ENCODE data around the gene SNX33.
"Not testable (repeated sequence)": the region's sequence is repeated elsewhere in the genome, so short reads cannot be mapped to it uniquely, and the experiment has no call there.

The SNX33 gene

GRCh38 chr15:75684648-75685047, 36.9 kb downstream of the SNX33 start:
- no peak for DNase-seq

DNA sequence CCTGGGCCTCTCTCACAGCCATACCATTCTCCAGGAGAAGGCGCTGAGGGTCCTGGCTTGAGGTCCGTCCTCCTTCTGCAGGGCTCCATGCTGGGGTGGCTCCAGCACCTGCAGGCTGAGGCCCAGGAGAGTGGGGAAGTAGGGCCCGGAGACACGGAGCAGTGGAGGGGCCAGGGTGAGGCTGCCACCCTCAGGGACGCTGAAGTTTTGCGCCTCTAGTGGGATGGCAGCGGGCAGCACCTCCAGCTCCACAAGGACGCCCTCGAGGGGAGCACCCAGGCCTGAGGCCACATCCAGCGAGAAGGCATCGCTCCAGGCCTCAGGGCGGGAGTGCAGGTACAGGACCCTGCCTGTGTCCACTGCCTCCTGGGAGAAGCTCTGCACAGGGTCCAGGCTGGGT, 37.5 kb downstream of the SNX33 start:
- DNase-seq, result no peak

DNA sequence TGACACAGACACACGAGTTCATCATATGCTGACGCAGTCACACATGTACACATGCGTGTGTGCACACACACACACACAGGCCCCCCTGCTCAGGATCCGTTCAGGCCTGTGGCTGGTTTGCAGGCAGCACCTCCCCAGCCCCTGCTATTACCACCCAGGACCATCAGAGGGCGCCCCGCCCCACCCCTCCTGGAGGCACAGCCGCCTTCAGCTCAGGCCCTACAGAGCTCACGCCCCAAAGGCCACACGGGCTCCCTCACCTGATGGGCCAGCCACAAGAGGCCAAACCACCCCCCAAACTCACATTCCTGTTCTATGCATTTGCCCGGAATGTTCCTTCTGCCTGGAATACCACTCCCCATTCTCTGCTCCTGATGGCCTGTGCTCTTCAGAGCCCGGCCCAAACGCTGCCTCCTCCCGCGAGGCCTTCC, 38.5 kb downstream of the SNX33 start:
- DNase-seq, result peak; percentile 77

DNA sequence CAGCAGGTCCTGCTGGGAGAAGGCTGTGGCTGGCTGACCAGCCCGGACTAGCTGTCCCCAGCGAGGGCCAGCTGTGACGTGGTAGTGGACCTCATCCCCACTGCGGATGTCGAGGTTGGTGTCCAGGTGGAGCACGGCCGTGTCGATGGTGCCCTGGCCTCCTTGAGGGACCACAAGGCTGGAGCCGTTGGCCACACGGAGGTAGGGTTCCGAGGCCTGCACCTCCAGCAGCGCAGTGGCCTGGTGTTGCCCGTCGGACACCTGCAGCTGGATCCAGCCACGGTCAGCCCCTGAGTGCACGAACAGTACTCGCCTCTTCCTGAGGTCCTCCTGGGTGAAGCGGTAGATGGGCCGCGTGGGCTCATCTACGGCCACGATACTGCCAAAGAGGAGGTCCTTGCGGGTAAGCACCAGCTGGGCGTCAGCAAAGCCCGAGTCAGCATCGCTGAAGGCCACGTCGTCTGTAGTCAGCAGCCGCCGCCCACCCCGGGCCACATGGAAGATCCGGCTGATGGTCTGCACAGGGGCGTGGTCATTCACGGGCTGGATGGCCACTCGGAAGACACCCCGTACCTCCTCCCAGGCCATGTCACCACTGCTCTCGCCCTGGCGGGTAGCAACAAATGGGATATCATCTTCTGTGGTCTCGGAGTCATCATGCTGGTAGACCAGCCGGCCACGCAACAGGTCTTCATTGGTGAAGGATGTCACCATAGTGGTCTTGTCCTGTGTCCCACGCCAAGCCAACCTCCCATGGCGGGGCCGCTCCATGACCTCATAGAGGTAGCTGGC, 40.0 kb downstream of the SNX33 start:
- no peak for DNase-seq

- no peak for DNase-seq
Measured at GRCh38 chr15:75688278-75688557, 40.5 kb downstream of the SNX33 start.

DNA sequence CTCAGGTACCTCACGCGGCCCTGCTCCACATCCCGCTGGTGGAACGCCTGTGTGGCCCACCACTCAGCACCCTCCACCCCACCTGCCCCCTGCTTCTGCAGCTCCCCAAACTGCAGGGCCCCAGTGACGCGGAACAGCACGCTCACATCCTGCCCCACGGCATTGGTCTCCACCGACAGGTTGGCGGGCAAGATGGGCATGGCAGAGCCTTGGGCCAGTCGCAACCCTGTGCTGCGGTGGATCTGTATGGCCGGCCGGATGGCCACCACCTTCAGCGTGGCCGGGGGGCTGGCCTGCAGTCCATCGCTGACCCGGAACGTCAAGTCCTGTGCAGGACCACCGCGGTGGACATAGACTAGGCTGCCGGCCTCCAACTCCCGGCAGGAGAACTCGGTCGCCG, 41.1 kb downstream of the SNX33 start:
- DNase-seq, result no peak

DNA sequence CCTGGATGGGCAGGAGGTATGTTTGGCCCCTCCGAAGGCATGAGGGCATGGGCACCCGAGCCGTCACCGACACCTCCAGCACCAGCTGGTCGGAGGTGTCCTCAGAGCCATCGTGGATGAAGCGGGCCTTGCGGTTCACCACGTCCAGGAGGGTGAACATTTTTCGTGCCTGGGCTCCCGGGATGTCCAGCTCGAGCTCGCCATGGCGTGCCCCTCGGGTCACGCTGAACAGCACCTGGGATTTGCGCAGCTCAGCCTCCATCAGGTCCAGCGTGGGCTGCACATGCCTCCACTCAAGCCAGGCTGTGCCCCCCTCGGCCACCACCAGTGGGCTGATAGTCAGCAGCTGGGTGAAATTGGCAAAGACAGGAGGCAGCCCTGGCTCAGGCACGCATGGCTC, 41.7 kb downstream of the SNX33 start:
- DNase-seq, result not testable (repeated sequence)

DNA sequence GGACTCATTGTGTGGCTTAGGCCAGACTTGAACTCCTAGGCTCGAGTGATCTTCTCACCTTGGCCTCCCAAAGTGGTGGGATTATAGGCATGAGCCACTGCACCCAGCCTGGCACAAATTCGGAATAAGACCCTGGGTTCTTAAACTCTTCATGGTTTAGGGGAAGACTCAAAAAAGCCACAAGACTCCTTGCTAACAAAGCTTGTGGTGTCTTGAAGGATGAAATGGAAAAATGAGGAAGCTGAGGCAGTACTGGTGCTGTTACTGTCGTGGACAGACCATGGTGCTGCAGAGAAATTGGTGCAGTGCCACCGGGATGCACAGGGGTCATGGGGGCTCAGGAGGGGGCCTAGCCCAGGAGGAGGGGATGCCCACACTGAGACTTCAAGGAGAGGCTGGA, 44.6 kb downstream of the SNX33 start:
- DNase-seq, result not testable (repeated sequence)

DNA sequence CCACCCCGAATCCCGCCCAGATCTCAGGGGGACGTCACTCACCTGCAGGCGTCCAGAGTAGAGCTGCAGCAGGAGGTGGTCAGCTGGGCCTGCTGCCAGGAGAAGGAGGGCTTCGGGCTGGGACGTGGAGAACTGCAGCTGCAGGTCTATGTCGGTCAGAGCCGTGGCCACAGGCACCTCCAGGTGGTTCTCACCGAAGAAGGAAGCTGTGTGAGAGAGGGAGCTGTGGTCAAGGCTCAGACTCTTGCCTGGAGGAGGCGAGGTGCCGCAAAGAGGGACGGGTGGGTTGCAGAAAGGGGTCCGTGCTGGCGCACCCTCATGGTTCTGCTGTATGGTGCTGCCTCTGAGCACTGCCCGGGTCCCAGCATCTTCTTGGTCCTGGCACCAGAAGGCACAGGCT, 45.3 kb downstream of the SNX33 start:
- DNase-seq, result not testable (repeated sequence)

DNA sequence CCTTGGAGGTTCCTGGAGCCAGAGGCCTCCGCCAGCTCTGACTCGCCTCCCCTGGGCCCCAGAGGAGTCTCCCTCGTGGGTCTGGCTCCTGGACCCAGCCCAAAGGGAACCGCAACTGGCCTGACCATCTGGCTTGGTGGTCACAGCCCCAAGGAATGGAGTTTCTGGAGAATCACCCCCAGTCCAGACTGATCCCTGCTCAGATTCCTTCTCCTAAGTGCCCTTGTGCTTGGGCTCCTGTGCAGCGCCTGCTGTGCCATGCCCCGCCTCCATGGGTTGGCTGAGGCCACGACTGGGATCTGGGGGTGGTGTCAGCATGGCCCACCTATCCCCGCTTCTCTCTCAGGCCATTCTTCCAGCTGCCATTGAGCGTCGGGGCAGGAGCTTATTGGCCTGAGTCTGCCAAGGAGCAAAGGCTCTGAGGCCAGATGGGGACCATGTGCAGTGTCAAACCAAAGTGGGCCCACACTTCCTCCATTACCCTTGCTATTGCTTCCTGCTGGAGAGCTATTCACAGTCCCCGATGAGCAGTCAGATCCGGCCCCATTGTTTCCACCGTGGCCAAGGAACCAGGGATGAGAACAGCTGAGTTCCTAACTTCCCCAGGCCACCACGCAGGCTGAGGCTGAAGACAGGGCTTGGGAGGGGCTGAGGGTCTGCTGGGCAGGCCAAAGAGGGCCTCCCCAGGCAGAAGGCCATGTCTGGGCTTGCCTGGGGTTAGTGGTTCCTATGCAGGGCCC, 46.0 kb downstream of the SNX33 start:
- no peak for DNase-seq

DNA sequence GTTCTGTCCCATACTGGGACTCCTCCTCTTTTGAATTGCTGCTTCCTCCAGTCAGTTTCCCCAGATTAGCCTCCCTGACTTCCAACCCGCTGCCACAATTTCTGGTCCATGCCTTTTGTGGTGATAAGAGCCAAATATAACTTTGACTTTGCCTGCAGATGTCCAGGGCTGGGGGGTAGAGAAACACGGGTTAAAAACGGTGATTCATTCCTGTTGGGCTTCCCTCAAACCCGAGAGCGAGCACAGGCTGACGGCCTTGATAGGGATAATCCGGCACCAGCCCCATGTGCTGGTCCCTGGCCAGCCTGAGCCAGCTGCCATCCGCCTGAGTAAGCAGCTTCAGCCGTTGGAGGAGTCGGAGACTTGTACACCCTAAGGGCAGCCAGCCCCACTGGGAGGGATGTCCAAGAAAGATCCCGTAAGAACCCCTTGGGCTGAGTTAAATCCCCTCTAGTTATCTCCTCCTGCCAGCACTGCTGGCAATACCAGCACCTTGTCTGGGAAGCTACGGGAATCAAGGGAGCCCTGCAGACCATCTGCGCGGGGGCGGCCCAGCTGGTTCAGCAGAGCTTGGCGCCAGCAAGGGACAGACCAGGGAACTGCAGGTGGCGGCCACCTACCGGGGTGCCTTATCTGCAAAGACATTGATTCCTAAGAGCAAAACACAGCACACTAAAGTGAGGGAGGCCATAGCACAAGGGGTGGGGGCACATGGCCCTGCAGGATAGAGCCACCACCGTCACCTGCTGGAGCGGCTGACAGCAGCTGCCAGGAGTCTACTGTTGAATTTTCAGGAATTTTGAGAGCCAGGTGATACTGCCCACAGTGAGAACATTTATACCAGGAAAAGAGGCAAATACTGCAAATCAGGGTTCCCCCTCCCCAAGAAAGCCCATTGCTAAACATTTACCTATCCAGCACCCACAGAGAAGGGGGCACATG, 46.8 kb downstream of the SNX33 start:
- DNase-seq, result no peak

DNA sequence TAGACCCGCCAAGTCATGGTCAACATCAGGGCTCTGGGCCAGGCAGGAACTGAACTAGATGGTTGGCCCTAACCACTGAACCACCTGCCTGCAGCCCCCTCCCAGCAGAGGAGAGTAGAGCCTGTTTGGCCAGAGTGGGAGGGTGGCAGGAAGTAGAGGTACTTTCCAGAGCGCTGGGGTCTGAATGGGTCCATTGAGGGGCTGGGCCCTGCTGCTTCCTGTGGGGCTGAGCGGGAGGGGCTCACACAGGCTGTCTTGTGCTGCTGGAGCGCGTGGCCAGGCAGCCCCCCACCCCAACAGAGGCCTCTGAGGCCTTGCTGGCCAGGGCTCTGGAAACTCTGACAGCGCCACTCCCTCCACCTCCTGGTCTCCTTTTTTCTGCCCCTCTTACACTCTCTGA, 47.5 kb downstream of the SNX33 start:
- no peak for DNase-seq

- no peak for DNase-seq
Measured at GRCh38 chr15:75695634-75696310, 48.1 kb downstream of the SNX33 start.

DNA sequence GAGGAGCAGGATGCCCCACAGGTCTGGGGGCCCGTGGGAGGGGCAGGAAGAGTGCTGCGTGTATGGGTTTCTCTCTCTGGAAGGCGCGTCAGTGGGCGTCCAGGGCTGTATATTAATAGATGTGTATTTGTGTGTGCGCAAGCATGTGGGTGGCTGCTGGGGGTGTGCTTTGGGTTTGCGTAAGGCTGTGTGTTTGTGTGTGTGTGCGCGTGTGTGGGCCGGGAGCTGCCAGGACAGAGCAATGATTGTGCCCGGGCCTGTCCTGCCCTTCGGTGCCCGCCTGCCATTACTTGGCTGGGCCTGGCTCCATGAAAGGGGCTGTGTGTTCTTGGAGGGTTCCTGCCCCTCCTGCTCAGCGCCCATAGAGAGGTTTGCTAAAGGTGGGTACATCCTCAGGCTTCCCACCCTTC, 48.6 kb downstream of the SNX33 start:
- DNase-seq, result no peak

DNA sequence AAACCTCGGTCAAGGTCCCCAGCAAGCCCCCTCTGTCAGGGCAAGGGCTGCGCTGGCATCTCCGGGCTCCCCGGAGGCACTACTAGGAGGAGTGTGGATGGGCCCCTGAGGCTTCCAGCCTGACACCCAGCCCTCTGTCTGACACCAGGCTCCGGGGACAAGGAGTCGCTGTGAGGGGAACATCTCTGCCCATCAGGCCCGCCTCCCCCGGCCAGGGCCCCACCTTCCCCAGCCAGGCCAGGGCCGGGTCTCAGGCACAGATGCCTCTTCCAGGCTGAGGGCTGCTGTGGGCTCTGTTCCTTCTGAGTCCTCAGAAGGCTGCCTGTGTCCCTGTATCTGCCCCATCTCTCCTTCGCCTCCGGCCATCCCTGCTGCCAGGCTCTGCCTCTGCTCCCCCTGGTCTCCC, 49.1 kb downstream of the SNX33 start:
- no peak for DNase-seq

- no peak for DNase-seq
Measured at GRCh38 chr15:75697523-75697922, 49.8 kb downstream of the SNX33 start.

- DNase-seq, result not testable (repeated sequence)
Measured at GRCh38 chr15:75697974-75698747, 50.4 kb downstream of the SNX33 start.

DNA sequence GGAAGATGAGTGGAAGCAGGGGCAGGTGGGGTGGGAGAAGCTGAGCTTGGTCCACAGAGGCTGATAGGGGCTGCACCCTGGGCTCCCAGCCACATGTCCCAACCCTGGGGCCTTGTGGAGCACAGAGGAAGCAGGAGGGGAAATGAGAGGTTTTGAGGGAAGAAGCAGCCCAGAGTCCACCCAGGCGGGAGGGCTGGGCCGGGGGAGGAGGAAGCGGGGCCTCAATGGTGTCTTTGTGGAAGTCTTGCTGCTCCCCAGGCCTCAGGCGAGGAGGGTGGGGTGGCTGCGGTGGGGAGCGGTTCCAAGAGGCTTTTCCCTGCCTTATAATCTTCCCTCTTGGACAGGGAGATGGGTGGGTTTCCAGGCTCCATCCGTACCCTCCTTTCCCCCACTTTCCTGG, 51.8 kb downstream of the SNX33 start:
- DNase-seq, result not testable (repeated sequence)

- not testable (repeated sequence) for DNase-seq
Measured at GRCh38 chr15:75699961-75700874, 52.5 kb downstream of the SNX33 start.

- DNase-seq, result not testable (repeated sequence)
Measured at GRCh38 chr15:75701071-75702003, 53.6 kb downstream of the SNX33 start.
